Fibroblast of peridontal ligament (primary cell): ENCODE results near the gene RAD51B.
"Not testable (repeated sequence)": the region's sequence is repeated elsewhere in the genome, so short reads cannot be mapped to it uniquely, and the experiment has no call there.

Experiments used
- DNase-seq: peaks from one replicate; pipeline ENCODE4 v3.0.0-alpha.2; 2010; ENCODE audit errors: extremely low read depth

RAD51B gene

DNA sequence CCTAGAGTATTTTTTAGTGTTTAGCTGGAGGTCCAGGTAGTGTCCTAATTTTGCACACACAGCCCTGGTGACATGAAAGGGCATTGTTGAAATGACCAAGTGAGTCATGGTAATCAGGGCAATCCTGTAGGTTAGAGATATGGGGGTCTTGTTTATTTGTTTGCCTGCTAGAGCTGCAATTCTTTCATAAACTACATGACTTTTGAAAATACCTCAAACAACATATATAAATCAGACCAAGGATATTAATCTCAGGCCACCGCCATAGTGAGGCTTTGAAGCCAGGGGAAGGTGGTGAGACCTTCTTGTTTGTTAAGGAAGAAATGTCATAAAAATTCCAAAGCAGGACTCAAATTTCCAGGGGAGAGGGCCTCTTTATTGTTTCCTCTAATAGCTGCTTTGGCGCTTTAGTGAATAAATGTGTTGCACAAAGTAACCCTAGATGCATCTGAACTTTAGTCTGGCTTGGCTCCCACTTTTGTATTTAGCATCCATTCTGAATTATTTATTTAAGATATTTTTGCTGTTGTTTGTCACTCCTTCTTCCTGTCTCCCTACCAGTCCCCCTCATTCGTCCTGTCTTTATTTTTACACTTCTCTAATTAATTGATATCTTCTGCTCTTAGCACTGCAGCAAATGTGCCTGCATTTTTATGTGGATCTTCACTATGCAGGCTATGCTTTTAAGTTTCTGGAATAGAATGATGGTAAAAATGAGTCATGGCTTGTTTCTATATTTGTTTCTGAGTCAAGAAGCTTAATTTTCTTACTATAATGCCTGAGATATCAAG, 430.3 kb downstream of the RAD51B start:
- DNase-seq = peak; percentile 85

DNA sequence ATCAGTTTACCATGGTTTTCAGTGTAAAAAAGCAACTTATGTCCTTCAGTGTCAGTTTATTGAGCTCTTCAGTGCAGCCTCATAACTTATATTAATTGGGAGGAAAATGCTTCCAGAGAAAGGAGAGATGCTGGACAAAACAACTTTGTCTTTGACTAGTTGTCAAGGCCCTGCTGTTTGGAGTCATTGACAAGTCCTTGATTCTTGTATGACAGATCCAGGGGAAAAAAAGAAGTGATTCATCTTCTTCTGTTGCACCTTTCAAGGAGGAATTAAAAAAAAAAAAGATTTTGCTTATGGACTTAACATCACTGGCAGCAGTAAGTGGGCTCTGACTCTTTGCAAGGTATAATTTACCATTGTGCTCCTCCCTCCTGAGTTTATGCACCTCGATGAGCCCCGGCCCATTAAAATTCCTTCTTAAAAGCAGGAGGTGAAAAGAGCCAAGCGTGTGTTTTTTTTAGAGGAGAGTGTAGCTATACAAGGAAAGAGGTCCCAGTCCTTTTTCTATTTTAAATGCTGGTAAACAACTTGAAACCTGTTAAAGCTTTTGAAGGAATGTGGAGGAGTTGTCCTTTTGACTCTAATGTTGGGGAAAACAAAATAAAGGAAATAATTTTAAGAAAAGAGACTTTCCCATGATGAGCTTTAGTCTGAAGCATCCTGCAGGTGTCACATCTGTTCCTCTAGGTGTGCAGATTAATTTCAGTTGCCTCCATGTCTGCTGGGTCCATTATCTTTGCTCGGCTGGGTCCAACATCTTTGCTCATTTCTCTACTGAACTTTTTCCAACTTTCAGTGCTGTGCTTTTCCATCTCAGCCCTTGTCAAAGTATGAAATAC, 431.6 kb downstream of the RAD51B start:
- no peak for DNase-seq

DNA sequence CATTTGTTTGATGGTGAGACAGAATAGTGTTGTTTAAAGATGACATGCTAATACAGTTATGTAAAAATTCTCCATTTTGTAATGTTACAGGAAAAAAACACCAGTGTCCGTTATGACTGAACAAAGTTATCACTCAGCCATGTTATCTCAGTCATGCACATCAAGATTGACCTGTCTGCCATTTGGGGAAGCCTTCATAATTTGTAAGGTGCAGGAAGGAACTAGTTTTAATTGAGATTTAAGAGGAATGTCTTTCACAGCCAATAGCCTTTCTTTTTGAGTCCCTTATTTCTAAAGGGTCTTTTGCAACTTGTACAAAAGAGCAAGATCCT, 432.2 kb downstream of the RAD51B start:
- no peak for DNase-seq

DNA sequence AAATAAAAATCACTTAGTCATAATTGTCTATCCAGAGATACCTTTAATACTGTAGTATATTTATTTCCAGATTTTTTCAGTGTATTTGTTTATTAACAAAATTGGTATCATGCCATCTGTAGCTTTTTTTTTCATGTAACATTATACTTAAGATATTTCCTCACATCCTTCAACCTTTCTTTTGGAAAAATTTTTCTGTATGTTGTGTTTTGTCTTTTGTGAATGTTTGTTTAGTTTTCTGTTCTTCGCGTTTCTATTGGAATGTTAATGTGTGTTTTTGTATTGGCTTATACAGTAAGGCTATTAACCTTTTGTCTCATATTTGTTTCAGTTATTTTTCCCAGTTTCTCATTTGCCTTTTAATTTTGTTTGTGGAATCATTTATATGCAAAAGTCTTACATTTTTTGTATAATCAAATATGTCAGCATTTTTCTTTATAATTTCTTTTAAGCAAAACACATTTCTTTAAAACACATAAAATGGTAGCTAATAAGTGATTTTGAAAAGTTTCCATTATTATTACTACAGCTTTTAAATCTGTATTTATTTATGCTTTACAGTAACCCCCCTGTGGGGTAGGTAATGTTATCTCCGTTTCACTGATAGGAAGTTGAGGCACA, 433.7 kb downstream of the RAD51B start:
- no peak for DNase-seq

DNA sequence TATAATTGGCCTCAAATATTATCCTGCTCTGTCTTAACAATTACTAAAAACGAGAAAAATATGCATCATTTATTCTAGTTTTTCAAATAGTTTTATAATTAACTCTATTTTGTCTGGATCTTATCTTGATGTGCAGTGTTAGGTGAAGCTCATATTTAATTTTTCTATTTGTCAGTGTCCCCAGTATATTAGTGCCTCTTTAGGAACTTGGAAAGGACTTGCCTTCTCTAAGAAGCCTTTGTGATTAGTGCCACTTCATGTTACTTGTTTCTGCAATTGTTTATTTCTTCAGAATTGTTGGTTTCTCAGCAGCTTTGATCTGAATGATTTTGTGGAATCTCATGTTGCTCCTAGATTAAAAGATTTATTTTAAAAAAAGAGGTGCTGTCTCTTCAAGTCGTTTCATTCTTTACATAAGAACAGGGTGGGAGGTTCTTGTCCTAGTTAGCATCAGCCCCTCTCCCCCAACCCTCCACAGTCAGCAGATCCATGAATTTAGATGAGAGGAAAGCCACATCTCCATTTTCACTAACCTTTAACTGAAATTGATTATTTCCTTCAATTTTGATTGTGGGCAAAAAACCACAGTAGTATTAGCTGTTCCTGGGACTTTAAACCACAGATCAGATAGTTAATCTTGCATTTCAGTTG, 434.4 kb downstream of the RAD51B start:
- no peak for DNase-seq

DNA sequence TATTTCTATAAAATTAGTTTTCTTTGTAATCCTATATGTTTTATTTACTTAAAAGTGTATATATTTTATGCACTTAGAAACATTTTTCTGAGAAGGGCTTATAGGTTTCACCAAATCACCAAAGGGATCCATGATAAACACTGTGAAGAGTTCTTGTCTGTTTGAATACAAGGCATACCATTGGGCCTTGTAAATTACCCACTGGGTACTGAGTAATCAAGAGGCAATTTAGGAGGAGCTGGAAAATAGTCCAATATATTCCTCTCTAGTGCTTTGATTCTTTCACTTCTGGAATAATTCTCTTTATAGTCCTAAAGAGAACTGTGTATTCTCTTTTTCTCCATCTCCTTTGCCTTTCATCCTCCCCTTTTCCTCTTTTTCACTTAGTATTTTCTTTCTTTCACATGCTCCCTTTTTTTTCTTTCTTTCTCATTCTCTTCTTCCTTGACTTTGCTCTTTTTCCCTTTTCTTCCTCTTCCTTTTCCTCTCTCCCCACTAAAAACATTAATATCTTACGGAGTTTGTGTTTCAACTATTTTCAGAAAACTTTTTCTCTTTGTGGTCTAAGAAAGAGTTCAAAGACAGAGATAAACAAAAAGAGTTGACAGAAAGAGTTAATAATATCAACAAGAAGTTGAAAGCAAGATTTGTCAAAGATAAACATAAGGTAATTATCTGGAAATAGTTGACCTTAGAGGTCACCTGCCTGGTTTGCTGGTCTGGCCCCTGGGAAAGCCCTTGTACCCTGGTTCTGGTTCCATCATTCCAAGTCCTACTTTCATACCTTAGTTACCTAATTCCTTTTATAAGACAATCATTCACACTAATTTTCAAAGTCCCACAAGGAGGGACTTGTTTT, 435.3 kb downstream of the RAD51B start:
- peak; percentile 50 for DNase-seq

DNA sequence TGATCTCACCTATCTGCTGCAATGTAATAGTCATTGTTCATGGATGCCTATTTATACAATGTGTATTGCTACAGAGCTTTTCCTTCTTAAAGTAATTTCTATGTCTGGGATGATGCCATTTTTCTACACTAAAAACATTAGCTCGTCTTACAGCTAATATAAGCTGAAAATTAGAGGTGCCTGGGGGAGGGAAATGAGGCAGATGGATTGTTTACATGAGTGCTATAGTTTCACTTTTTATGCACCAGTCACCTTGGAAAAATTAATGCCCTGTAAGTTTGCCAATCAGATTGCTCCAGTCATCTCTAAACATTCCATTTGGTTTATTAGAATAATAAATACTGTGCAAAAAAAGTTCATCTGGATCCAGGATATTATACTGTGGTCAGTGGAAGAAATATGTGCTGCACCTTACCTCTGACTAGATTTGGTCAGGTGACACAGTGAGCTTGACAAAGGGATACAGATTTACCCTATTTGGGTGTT, 436.2 kb downstream of the RAD51B start:
- DNase-seq = peak; percentile 53

DNA sequence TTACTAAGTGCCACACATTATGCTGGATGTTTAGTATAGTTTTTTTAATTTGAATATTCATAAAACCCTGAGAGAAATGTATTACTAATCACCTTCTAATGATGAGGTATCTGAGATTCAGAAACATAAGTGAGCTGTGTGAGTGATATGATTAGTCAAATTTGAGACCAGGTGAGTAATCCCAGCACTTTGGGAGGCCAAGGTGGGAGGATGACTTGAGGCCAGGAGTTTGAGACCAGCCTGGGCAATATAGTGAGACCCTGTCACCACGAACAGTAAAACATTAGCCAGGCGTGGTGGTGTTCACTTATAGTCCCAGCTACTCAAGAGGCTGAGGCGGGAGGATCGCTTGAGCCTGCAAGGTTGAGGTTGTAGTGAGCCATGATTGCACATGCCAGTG, 438.4 kb downstream of the RAD51B start:
- DNase-seq = no peak

DNA sequence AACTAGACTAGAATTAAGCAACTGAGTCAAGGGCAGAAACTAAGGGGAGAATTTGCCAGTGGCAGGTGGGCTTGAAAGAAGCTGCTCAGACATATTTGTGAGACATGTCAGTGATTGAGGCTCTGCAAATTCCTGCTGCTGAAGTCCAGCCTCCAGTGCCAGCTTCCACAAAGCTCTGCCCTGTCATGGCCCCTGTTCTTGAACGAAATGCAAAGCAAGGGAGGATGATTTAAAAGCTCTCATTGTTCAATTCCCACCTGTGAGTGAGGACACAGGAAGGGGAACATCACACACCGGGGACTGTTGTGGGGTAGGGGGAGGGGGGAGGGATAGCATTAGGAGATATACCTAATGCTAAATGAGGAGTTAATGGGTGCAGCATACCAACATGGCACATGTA, 439.4 kb downstream of the RAD51B start:
- DNase-seq = not testable (repeated sequence)

DNA sequence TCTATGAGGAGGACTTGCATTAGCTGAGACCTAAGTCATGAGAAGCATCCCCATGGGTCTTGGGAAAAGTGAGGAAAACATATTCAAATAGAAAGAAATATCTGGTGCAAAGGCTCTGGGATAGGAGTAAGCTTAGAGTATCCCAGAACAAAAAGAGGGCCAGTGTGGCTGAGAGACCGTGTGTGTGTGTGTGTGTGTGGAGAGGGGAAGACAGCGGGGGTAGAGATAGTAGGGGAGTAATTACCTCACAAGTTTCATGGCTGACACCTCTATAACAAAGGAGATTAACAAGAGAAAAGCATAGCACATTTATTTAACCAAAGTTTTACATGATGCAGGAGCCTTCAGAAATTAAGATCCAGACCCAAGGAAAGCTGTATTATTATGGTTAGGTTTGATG, 440.5 kb downstream of the RAD51B start:
- no peak for DNase-seq

DNA sequence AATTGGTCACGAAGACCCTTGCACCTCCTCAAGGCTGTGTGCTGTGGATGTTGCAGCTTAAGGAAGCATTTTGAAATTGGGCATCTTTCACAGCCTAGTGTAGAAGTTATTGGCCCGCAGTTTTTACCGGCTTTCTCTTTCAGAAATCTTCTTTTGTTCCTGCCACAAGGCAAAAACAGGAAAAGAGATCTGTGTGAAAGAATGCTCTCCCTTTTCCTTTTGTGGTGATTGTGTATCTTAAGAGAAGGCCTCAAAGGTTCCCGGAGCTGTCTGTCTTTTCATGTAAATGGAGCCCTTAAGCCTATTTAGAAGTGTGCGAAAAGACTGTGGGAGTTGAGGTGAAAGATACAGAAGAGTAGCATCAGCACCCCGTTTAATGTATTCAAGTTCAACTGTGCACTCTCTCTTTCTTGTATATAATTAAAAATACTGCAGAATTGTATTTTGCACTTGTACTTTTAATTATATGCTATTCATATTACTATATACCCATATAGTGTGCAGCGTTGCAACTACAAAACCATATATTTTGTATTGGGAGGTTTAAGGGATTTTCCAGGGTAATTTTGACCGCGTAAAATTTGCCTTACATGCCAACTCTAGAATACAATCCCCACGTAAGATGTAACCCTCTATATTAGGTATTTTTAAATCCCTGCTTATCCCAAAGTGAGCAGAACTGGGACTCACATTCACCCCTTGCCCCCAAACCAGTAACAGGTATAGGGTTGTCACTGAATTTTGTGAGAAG, 441.7 kb downstream of the RAD51B start:
- no peak for DNase-seq

DNA sequence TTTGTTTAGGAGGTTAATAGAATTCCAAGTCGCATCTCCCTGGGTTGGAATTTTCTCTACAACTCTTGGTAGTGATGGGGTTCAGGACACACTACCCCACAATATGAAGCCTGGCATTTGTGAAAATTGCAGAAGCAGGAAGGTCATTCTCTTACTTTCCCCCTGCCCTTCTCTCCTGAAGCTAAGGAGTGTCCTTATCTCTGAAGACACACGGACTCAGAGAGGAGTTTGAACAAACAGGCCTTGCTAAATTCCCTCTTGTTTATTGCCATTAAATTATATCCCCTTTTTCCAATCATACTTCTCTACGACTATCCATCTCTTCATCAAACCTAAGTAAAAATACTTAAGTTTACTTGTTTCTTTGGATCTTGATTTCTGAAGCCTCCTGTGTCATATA, 443.0 kb downstream of the RAD51B start:
- no peak for DNase-seq

DNA sequence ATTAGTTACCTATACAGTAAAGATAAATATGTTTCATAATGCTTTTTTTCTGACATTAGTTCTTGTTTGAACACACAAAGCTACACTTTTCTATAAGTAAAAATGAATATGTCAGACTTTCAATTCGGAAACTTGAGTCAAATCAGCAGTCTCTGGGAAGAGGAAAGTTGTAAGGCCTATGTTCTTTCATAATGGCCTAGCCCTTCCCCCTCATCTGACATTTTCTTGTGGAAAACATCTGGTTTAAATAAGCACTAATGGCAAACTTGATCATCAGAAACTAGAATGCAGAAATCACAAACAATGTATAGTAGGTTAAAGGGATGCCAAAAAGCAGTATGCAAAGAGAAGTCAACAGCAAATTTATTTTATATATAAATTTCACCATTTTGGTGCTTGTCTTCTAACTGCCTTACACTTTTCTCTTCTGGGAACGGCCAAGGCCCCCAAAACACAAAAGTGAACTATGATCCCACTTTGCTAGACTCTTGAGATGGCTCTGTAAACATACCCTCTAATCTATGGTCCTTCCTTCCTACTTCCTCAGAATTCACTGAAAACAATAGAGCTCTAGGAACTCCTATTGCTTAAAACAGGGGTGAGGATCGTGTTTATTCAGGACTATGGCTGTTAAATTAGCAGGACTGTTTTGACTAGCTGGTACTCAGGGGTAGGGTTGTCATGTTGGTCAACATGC, 444.1 kb downstream of the RAD51B start:
- peak; percentile 63 for DNase-seq

DNA sequence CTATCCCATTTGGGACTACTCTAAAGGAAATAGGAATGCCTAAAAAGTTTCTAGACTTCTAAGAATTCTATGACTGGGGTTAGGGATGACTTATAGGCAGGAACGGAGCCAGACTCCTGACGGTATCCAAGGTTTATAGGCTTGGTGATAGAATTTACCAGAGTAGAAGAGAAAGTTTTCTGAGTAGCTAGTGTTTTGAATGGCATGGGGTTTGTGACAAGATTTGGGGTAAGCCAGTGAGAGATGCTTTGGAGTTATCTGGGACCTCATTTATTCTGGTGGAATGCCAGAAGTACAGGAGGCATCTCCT, 444.6 kb downstream of the RAD51B start:
- no peak for DNase-seq

DNA sequence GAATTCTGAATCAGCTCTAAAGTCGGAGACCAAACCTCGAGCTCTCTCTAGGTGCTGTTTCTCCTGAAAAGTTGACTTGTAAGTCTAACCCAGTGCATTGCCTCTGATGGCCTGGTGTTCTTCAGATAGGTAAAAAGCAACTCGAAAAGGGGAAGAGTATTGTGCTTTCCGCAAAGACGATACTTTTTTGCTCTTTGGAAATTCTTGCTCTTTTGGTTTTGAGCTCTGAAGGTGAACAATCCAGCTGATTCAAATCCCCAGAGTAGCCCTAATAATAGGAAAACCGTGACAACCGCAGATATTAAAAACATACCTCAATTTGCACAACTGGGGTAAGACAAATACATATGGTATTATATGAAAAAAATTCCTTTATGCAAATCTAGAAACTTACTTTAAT, 447.4 kb downstream of the RAD51B start:
- DNase-seq = no peak

DNA sequence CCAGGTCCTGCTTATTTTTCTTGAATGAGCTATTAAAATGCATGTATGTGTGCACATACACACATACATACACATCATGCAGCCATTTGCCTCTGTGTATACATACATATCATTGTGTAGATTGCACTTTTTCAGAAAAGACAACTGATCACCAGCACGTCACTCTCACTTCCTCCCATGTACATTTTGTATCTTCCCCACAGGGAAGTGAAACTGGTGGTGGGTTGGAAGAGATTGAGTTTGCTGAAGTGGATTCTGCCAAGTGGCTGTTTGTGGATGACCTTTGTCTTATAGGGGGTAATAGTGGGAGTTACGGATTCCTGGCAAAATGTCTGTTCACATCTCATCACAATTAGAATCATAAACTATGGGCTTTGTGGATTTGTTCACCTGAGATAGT, 448.6 kb downstream of the RAD51B start:
- no peak for DNase-seq

DNA sequence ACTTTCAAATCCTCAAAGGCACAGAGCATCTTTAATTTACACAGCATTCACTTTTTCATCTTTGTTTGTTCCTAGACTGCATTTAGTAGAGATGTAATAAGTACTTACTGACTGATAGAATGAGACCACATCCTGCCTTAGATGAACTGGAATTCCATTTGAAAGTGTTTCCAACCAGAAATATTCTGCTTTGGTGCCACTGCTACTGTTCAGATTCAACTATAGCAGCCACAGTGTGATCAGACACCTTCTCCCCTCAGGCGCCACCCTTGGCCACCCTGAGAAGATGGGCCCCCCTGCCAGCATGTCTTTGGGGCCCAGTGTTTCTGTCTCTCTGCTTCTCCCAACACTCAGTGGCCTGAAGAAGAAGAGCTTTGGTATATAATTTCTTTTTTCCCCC, 449.1 kb downstream of the RAD51B start:
- no peak for DNase-seq

DNA sequence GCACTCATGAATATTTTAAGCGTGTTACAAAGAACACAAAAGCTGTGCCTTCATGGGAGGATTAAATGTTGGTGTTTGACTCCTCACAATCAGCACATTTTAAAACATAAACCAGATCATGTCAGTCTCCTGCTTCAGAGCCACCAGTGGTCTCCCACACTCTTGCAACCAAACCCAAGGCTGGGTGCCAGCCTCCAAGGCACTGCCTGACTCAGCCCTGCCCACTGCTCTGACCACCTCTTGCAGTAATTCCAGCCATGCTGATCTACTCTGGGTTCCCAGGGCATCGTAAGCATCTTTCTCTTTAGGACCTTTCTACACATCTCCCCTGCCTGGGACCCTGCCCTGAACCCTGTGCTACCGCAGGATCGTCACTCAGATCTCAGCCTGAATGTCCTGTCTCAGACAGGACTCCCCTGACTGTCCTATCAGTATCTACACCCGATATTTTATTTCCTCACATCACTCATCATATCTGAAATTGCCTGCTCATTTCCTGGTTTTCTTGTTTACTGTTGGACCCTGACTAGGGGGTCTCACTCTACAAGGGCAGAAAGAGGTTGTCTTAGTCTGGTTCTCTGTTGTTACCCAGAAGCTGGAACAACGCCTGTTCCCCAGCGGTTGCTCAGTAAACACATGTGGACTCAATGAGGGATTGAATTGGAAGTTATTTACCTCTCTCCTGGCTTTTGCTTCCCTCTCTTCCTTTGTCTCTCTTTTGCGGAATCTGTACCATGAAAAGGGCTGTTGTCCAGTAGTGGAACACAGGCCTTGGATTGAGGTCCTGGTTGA, 449.8 kb downstream of the RAD51B start:
- DNase-seq = peak; percentile 49

DNA sequence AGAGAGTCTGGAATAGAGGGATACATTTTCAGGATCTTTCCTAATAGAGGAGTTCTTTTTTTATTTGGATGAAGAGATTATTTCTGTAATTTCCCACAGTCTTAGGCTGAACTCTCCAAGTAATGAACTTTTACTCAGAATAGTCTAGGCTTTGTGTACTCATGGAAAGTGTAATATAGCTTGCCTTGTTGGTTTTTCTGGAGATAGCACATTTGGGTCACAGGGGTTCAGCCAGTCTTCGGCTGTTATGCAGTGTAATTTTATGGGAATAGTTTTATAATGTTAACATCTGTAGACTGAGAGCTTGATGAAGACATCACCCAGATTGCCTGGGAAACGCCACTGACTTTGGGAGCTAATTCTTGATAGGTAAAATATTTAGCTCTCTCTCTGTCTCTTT, 450.8 kb downstream of the RAD51B start:
- no peak for DNase-seq
